Activated T-cell treated with anti-CD3 and anti-CD28 coated beads for 1 hour (primary cell): ENCODE measurements around the gene PLEKHG7.

Experiments used
- DNase-seq: peaks from one replicate; pipeline ENCODE4 v3.0.0-alpha.2; 2020; ENCODE audit warnings: low read depth

PLEKHG7 gene

DNA sequence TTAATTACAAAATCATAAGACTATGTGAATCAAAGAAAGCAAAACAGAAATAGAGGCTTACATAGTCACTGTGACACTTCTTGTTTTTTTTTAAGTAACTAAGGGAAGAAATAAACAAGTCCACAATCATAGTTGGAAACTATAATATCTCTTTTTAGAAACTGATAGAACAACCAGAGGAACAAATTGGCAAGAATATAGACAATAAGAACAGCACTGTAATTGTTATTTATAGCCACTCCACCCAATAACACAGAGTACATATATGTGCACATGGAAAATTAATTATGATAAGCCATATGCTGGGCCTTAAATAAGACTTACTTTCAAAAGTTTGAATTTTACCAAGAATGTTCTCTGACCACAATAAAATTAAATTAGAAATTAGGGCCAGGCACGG lies 101.1 kb downstream of the PLEKHG7 start:
- no peak for DNase-seq

GRCh38 chr12:92810370-92810769 lies 107.6 kb downstream of the PLEKHG7 start:
- no peak for DNase-seq

DNA sequence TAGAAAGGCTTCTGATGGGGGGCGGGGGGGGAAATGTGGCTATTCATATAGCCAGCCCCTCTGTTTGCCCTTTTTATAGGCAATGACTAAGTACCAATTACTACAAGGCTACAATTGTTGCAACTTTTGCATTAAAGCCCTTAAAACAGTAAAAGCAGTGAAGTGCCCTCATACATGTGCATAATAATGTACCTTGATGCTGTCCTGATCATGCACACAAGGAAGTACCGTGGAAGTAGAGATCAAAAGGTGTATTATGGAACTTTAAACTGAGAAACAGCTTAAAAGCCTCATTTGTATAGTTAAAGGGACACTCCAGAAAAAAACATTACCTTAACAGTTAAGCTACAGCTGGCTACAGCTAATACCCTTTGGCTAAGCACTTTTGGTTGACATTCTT lies 111.8 kb downstream of the PLEKHG7 start:
- no peak for DNase-seq

DNA sequence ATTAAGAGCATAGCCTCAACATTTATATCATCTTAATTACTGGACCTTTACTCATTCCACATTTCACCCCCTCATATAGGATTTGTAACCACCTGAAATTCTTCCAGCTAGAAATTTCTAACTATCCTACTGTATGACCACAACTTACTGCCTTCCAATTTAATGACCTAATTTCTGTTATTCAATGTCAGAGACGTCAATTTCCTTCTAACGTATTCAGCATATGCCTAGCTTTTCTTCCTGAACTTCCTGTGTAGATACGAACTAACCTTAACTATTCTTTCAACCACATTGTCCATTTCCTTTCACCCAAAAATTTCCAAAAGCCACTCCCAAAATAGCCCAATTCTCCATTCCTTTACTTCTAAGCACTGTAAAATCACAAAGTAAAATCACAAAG lies 118.4 kb downstream of the PLEKHG7 start:
- DNase-seq = no peak
